ENCODE measurements around the gene CFAP299. TPM values are rescaled to one million over a fixed set of nuclear protein-coding genes. Genes with fewer than 3 reads are reported as not detected.

Gene CFAP299
- total and polyA plus RNA-seq, 9 of the 15 experiments (the other 6 are each of a cell fraction or from before 2014, with no cell fraction given): 0.09 to 3.0 (median 0.76) TPM

GRCh38 chr4:80424225-80424581 lies 88.7 kb downstream of the CFAP299 start (continued):
- TF ChIP-seq ZNF766 (CRISPR knock-in tag; conservative IDR thresholded peaks at IDR 0.05): no peak; the same call in 1 of the 2 replicates
- no peak for TF ChIP-seq CHD4 (IDR thresholded peaks at IDR 0.05; ENCODE audit: insufficient read depth, insufficient replicate concordance, low read depth, low read length, poor library complexity, severe bottlenecking)
- no peak for TF ChIP-seq E2F5 (CRISPR knock-in tag; IDR thresholded peaks at IDR 0.05)
- 0 out of 2 replicates have a peak, but pooled peaks have one; percentile 53 for TF ChIP-seq ZNF644 (tag; IDR thresholded peaks at IDR 0.05; ENCODE audit: low read depth)
- TF ChIP-seq RFX1 (IDR thresholded peaks at IDR 0.05): no peak
- TF ChIP-seq MIER1 (IDR thresholded peaks at IDR 0.05; ENCODE audit: low read depth): no peak
- TF ChIP-seq SMAD1 (IDR thresholded peaks at IDR 0.05; ENCODE audit: low read depth, low read length, partially characterized antibody): no peak
- no peak for TF ChIP-seq TRIM28 (IDR thresholded peaks at IDR 0.05)
- no peak for TF ChIP-seq ZNF717 (CRISPR knock-in tag; IDR thresholded peaks at IDR 0.05)
- no peak for TF ChIP-seq SAFB2 (IDR thresholded peaks at IDR 0.05; ENCODE audit: borderline replicate concordance, low read depth, low read length, severe bottlenecking)
- TF ChIP-seq ZNF24 (IDR thresholded peaks at IDR 0.05): no peak
- no peak for TF ChIP-seq SIN3B (IDR thresholded peaks at IDR 0.05; ENCODE audit: low read depth)
- TF ChIP-seq ZNF740 (CRISPR knock-in tag; IDR thresholded peaks at IDR 0.05): no peak
- no peak for TF ChIP-seq ZNF740 (tag; IDR thresholded peaks at IDR 0.05)
- no peak for TF ChIP-seq ZNF384 (IDR thresholded peaks at IDR 0.05; ENCODE audit: low read depth, low read length)
- no peak for TF ChIP-seq ZNF398 (CRISPR knock-in tag; IDR thresholded peaks at IDR 0.05)
- TF ChIP-seq PTBP1 (IDR thresholded peaks at IDR 0.05; ENCODE audit: low read depth, low read length): no peak
- no peak for TF ChIP-seq ZBTB34 (CRISPR knock-in tag; IDR thresholded peaks at IDR 0.05)
- TF ChIP-seq HNRNPL (IDR thresholded peaks at IDR 0.05; ENCODE audit: low read depth, low read length): no peak
- TF ChIP-seq PPARD (CRISPR knock-in tag; IDR thresholded peaks at IDR 0.05): no peak
- no peak for TF ChIP-seq CC2D1A (IDR thresholded peaks at IDR 0.05)
- no peak for TF ChIP-seq PHB (CRISPR knock-in tag; IDR thresholded peaks at IDR 0.05)
- peak; percentile 91 for TF ChIP-seq ZSCAN32 (CRISPR knock-in tag; IDR thresholded peaks at IDR 0.05)
- TF ChIP-seq PHF21A (IDR thresholded peaks at IDR 0.05; ENCODE audit: borderline replicate concordance, low read depth): no peak
- no peak for TF ChIP-seq NFXL1 (CRISPR knock-in tag; IDR thresholded peaks at IDR 0.05)
- no peak for TF ChIP-seq FOXO4 (CRISPR knock-in tag; IDR thresholded peaks at IDR 0.05)

All from K562 (cell line).